B cell (primary cell): ENCODE data around the gene NUDT1. TPM values are rescaled to one million over a fixed set of nuclear protein-coding genes. Genes with fewer than 3 reads are reported as not detected.

Experiments used
- ATAC-seq: fragments of 200-7000 bp; cut with Tn5 transposase; one replicate; pipeline ENCODE4 v1.10.0; 2021; ENCODE audit warnings: low read depth, mild to moderate bottlenecking, moderate number of reproducible peaks, moderate library complexity
- CTCF ChIA-PET: fragments of 350-600 bp; sonication (Branson Sonifier 250); formaldehyde crosslinking; loops from one replicate; lab custom pipeline; 2021; ENCODE audit warnings: antibody characterized with exemption, inconsistent platforms; lab: Charles Lee
- POLR2A ChIA-PET: fragments of 350-600 bp; sonication (Branson Sonifier 250); formaldehyde crosslinking; loops from one replicate; lab custom pipeline; 2021; ENCODE audit warnings: antibody characterized with exemption; lab: Charles Lee
- DNase-seq: peaks from one replicate; pipeline ENCODE4 v3.0.0; 2013
- H2AFZ ChIP-seq: 2 replicates; pipeline ENCODE4 v1.6.1; 2012; ENCODE audit warnings: mild to moderate bottlenecking, low read depth, low read length; ENCODE audit not compliant: insufficient read depth, poor library complexity, severe bottlenecking
- H3K27ac ChIP-seq, 2 donors: 1 replicate in 1 of 2; 2 replicates in 1 of 2; pipeline ENCODE4 v1.5.1; 2012 to 2013; ENCODE audit warnings: low read length in 2 of 2, mild to moderate bottlenecking in 2 of 2, moderate library complexity in 1 of 2
- H3K27me3 ChIP-seq, 4 experiments: fragments of 200-600 bp in 1 of 4; sonication (generic) in 1 of 4; replicated peaks in 1 of 4; 1 replicate in 2 of 4; 2 replicates in 2 of 4; pipeline versions ENCODE4 v1.6.1 to v1.7.0; 2013 to 2016; ENCODE audit warnings: low read length in 3 of 4, mild to moderate bottlenecking in 2 of 4, mixed read lengths in 1 of 4, moderate library complexity in 1 of 4; ENCODE audit not compliant: insufficient read depth in 4 of 4, control insufficient read depth in 3 of 4; ENCODE audit errors: control extremely low read depth in 1 of 4
- H3K36me3 ChIP-seq, 2 experiments: replicated peaks in 1 of 2; 1 replicate in 1 of 2; 2 replicates in 1 of 2; pipeline versions ENCODE4 v1.6.1 to v1.7.1; 2013; ENCODE audit warnings: low read length in 1 of 2; ENCODE audit not compliant: insufficient read depth in 2 of 2, control insufficient read depth in 1 of 2; ENCODE audit errors: control extremely low read depth in 1 of 2, extremely low read depth in 1 of 2
- H3K4me1 ChIP-seq, 2 donors: fragments of 200-600 bp in 1 of 2; sonication (generic) in 1 of 2; 1 replicate in 1 of 2; 2 replicates in 1 of 2; pipeline versions ENCODE4 v1.5.1 to v1.6.1; 2013 to 2017; ENCODE audit warnings: low read length in 2 of 2; ENCODE audit not compliant: control insufficient read depth in 2 of 2, insufficient read depth in 2 of 2
- H3K4me2 ChIP-seq: replicated peaks from 2 replicates; pipeline ENCODE3; 2012; ENCODE audit warnings: mild to moderate bottlenecking, low read depth, low read length; ENCODE audit not compliant: poor library complexity, severe bottlenecking
- H3K4me3 ChIP-seq, 5 experiments: fragments of 200-600 bp in 1 of 5; sonication (generic) in 1 of 5; 1 replicate in 3 of 5; 2 replicates in 2 of 5; pipeline versions ENCODE4 v1.5.1 to v1.7.0; 2011 to 2016; ENCODE audit warnings: low read length in 4 of 5, mild to moderate bottlenecking in 4 of 5, low read depth in 2 of 5, control low read depth in 1 of 5, moderate library complexity in 1 of 5; ENCODE audit not compliant: insufficient read depth in 1 of 5; ENCODE audit errors: control extremely low read depth in 1 of 5, extremely low read depth in 1 of 5
- H3K79me2 ChIP-seq: fragments of 200-600 bp; sonication (generic); one replicate; pipeline ENCODE4 v1.6.0; 2016; ENCODE audit warnings: low read length; ENCODE audit not compliant: control insufficient read depth, insufficient read depth
- H3K9ac ChIP-seq: fragments of 200-600 bp; sonication (generic); 2 replicates; pipeline ENCODE4 v1.6.1; 2017; ENCODE audit warnings: mild to moderate bottlenecking, low read length, moderate library complexity
- H3K9me3 ChIP-seq, 3 donors: one replicate each; pipeline versions ENCODE4 v1.6.1 to v1.7.1; 2013; ENCODE audit warnings: low read length in 2 of 3; ENCODE audit not compliant: control insufficient read depth in 2 of 3, insufficient read depth in 1 of 3; ENCODE audit errors: control extremely low read depth in 1 of 3
- H4K20me1 ChIP-seq: 2 replicates; pipeline ENCODE4 v1.6.0; 2012; ENCODE audit warnings: mild to moderate bottlenecking, low read length; ENCODE audit not compliant: insufficient read depth, control insufficient read depth, poor library complexity, severe bottlenecking
- H3K27ac Mint-ChIP-seq: one replicate; pipeline ENCODE4 v1.8.0; 2021; ENCODE audit warnings: mixed read lengths
- H3K27me3 Mint-ChIP-seq: one replicate; pipeline ENCODE4 v1.8.0; 2021; ENCODE audit warnings: mixed read lengths
- H3K4me1 Mint-ChIP-seq: one replicate; pipeline ENCODE4 v1.8.0; 2021; ENCODE audit warnings: mixed read lengths
- H3K4me3 Mint-ChIP-seq: one replicate; pipeline ENCODE4 v1.8.0; 2021; ENCODE audit warnings: mixed read lengths
- H3K9me3 Mint-ChIP-seq: one replicate; pipeline ENCODE4 v1.8.0; 2022; ENCODE audit warnings: mixed read lengths; ENCODE audit not compliant: insufficient read depth
- EZH2 ChIP-seq: IDR thresholded peaks from 2 replicates; pipeline ENCODE4 v1.6.1; 2012; ENCODE audit warnings: borderline replicate concordance, low read depth, mild to moderate bottlenecking, moderate library complexity, low read length; ENCODE audit not compliant: insufficient read depth, poor library complexity, severe bottlenecking
- WGBS: methylation state at CpG from one replicate; pipeline ENCODE4 v1.1.5; 2013; ENCODE audit warnings: missing lambda C conversion rate; ENCODE audit not compliant: insufficient coverage; 5-methylcytosine and 5-hydroxymethylcytosine counted together
- intact Hi-C: fragments of 100-400 bp; cut with micrococcal nuclease; formaldehyde crosslinking; loops from one replicate; pipeline ENCODE4 v1.10.0; 2022
- polyA plus RNA-seq: library from polyadenylated mRNA; depleted of rRNA; stranded (reverse); fragments of >200 nt; gene quantifications from 2 replicates; pipeline ENCODE4 v1.2.3, GENCODE V29; 2012
- total RNA-seq, 2 donors: library from RNA; stranded (reverse); fragments of 120-200 nt in 1 of 2; gene quantifications; 1 replicate in 1 of 2; 2 replicates in 1 of 2; pipeline versions ENCODE4 v1.2.3 to v1.2.4, GENCODE V29; 2013 to 2022
- TF ChIP-seq, protein P1 (sequence below): fragments of 200-600 bp; IDR thresholded peaks from one replicate; pipeline ENCODE4 v1.8.0; 2022; ENCODE audit warnings: antibody characterized with exemption, mild to moderate bottlenecking

NUDT1 gene
- total and polyA plus RNA-seq, 2 donors (not counting 1 experiment from before 2014, with no cell fraction given), result 21.1 to 22.9 TPM

DNA sequence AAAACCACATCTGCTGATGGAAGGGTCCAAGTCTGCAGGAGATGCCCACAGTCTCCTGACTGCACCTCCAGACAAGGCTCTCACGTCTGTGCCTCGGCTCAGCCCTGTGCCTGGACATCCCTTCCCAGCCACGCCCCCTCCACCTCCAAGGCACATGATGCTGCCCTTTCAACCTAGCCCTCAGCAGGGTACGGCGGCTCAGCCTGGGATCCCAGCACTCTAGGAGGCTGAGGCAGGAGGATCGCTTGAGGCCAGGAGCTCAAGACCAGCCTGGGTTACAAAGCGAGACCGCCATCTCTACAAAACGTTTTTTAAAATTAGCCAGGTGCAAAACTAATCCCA lies 23.6 kb upstream of the NUDT1 start:
- H3K36me3 ChIP-seq, result peaks cover 0 to 70% of the 10 kb centered on the region in 2 experiments
- WGBS, result 94% methylated on average over 9 of the region's 9 CpGs
- no peaks in the 10 kb centered on the region for H4K20me1 ChIP-seq
- H3K9ac ChIP-seq, result no peak overlapping the region
- H3K4me1 ChIP-seq, result no peaks in the 10 kb centered on the region
- no peaks in the 10 kb centered on the region for H3K9me3 ChIP-seq
- CTCF ChIA-PET, result no interaction called here
- no peak overlapping the region for H3K4me3 Mint-ChIP-seq
- no peak for DNase-seq
- no peak for TF ChIP-seq EZH2
- TF ChIP-seq, protein P1, sequence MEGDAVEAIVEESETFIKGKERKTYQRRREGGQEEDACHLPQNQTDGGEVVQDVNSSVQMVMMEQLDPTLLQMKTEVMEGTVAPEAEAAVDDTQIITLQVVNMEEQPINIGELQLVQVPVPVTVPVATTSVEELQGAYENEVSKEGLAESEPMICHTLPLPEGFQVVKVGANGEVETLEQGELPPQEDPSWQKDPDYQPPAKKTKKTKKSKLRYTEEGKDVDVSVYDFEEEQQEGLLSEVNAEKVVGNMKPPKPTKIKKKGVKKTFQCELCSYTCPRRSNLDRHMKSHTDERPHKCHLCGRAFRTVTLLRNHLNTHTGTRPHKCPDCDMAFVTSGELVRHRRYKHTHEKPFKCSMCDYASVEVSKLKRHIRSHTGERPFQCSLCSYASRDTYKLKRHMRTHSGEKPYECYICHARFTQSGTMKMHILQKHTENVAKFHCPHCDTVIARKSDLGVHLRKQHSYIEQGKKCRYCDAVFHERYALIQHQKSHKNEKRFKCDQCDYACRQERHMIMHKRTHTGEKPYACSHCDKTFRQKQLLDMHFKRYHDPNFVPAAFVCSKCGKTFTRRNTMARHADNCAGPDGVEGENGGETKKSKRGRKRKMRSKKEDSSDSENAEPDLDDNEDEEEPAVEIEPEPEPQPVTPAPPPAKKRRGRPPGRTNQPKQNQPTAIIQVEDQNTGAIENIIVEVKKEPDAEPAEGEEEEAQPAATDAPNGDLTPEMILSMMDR, result no peak
- intact Hi-C loops, result no loop called here
- no peaks in the 10 kb centered on the region for H3K4me1 Mint-ChIP-seq
- H2AFZ ChIP-seq, result no peak overlapping the region
- H3K79me2 ChIP-seq, result peaks cover 14% of the 10 kb centered on the region
- no peaks in the 10 kb centered on the region for H3K27me3 ChIP-seq
- no peaks in the 10 kb centered on the region for H3K27me3 Mint-ChIP-seq
- no peak overlapping the region for H3K27ac ChIP-seq
- no peak for ATAC-seq
- POLR2A ChIA-PET, result no interaction called here
- no peak overlapping the region for H3K27ac Mint-ChIP-seq
- H3K9me3 Mint-ChIP-seq, result no peaks in the 10 kb centered on the region
- H3K4me2 ChIP-seq, result no peak overlapping the region
- no peak overlapping the region for H3K4me3 ChIP-seq

DNA sequence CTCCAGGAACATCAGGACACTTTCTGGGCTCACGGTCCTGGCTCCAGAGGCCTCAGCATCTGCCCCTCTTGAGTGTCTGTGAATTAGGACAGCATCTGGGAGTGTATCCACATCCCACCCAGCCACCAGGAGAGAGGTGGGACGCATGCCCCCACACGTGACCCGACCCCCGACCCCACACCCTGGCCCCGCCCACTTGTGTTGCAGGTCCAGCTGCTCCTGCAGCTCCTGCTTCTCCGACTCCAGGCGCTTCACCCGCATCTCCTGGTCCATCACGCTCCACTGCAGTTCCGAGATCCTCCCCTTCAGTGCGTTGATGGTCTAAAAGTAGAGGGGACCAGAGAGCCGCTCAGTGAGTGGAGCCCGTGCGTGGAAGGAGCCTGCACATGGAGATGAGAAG lies 22.9 kb upstream of the NUDT1 start:
- H4K20me1 ChIP-seq, result no peaks in the 10 kb centered on the region
- no peak overlapping the region for H3K4me3 ChIP-seq
- no peak overlapping the region for H3K9ac ChIP-seq
- H3K4me1 ChIP-seq, result no peaks in the 10 kb centered on the region
- DNase-seq (no peak), ATAC-seq (no peak)
- intact Hi-C loops, result no loop called here
- POLR2A ChIA-PET, result no interaction called here
- 100% methylated on average over 15 of the region's 15 CpGs for WGBS
- peaks cover 0 to 74% of the 10 kb centered on the region in 2 experiments for H3K36me3 ChIP-seq
- no peak overlapping the region for H3K27ac ChIP-seq
- Mint-ChIP-seq H3K4me3 (no peak overlapping the region), H3K27me3 (no peaks in the 10 kb centered on the region), H3K9me3 (no peaks in the 10 kb centered on the region), H3K4me1 (no peaks in the 10 kb centered on the region), H3K27ac (no peak overlapping the region)
- no peak for TF ChIP-seq EZH2
- TF ChIP-seq, protein P1, result no peak
- no peaks in the 10 kb centered on the region for H3K27me3 ChIP-seq
- peaks cover 20% of the 10 kb centered on the region for H3K79me2 ChIP-seq
- H3K9me3 ChIP-seq, result no peaks in the 10 kb centered on the region
- CTCF ChIA-PET, result no interaction called here
- no peak overlapping the region for H3K4me2 ChIP-seq
- H2AFZ ChIP-seq, result no peak overlapping the region
